Activated CD4-positive, alpha-beta T cell treated with anti-CD3 and anti-CD28 coated beads for 36 hours (primary cell): ENCODE measurements around the gene RHBDF1. TPM values are rescaled to one million over a fixed set of nuclear protein-coding genes. Genes with fewer than 3 reads are reported as not detected.
A peak's percentile ranks its signal among the peaks of the same experiment; 100 is the strongest.

ENCODE experiments used
- ATAC-seq: fragments of 200-7000 bp; cut with Tn5 transposase; one replicate; pipeline ENCODE4 v1.10.0; 2021; ENCODE audit warnings: mild to moderate bottlenecking, moderate library complexity
- CTCF ChIA-PET: fragments of 350-600 bp; sonication (Branson Sonifier 250); formaldehyde crosslinking; loops from one replicate; lab custom pipeline; 2021; ENCODE audit warnings: antibody characterized with exemption; lab: Charles Lee
- POLR2A ChIA-PET: fragments of 350-600 bp; sonication (Branson Sonifier 250); formaldehyde crosslinking; loops from one replicate; lab custom pipeline; 2021; ENCODE audit warnings: antibody characterized with exemption, inconsistent platforms; lab: Charles Lee
- DNase-seq: peaks from one replicate; pipeline ENCODE4 v3.0.0-alpha.2; 2020
- H3K27ac Mint-ChIP-seq: one replicate; pipeline ENCODE4 v1.8.0; 2021; ENCODE audit warnings: mixed read lengths
- H3K27me3 Mint-ChIP-seq: one replicate; pipeline ENCODE4 v1.8.0; 2021; ENCODE audit warnings: mixed read lengths
- H3K36me3 Mint-ChIP-seq: one replicate; pipeline ENCODE4 v1.8.0; 2021; ENCODE audit warnings: low read depth, mixed read lengths
- H3K4me1 Mint-ChIP-seq: one replicate; pipeline ENCODE4 v1.8.0; 2021; ENCODE audit warnings: mixed read lengths
- H3K4me3 Mint-ChIP-seq: one replicate; pipeline ENCODE4 v1.8.0; 2021; ENCODE audit warnings: mild to moderate bottlenecking, moderate library complexity, mixed read lengths
- H3K9me3 Mint-ChIP-seq: one replicate; pipeline ENCODE4 v1.8.0; 2021; ENCODE audit warnings: low read depth, mixed read lengths
- intact Hi-C, 2 experiments: fragments of 100-400 bp; cut with DNase I in 1 of 2; cut with micrococcal nuclease in 1 of 2; formaldehyde crosslinking; loops; one replicate each; pipeline versions ENCODE4 v1.14.2 to v1.15.1; 2022 to 2024; cut with DNase I, micrococcal nuclease
- total RNA-seq, 2 experiments: library from RNA; stranded (reverse); gene quantifications; one replicate each; pipeline ENCODE4 v1.2.3, GENCODE V29; 2021

The RHBDF1 gene
- total RNA-seq, 2 experiments from 2014 or later = 0.40 TPM; not detected in 1

- intact Hi-C loops = no loop called here
- no peaks in the 10 kb centered on the region for H3K9me3 Mint-ChIP-seq
- ChIA-PET CTCF (interaction anchor here (0.6 to 3.0 kb wide), 3 partner anchors 14 to 17 kb away, joined by 3 to 16 read pairs (median 3); no protein-coding TSS in a partner anchor), POLR2A (no interaction called here)
- ATAC-seq (no peak), DNase-seq (no peak)
- H3K4me1 Mint-ChIP-seq = peaks cover 40% of the 10 kb centered on the region
- H3K27ac Mint-ChIP-seq = no peak overlapping the region
- H3K27me3 Mint-ChIP-seq = no peaks in the 10 kb centered on the region
- no peak overlapping the region for H3K4me3 Mint-ChIP-seq
- H3K36me3 Mint-ChIP-seq = peaks cover 23% of the 10 kb centered on the region
Observed at GRCh38 chr16:83060-83603, 10.7 kb upstream of the RHBDF1 start.

- H3K4me3 Mint-ChIP-seq = peak overlapping the region; percentile 87
- H3K27ac Mint-ChIP-seq = peak overlapping the region; percentile 83
- ATAC-seq = no peak
- intact Hi-C loops = no loop called here
- H3K9me3 Mint-ChIP-seq = no peaks in the 10 kb centered on the region
- DNase-seq = no peak
- ChIA-PET CTCF (interaction anchor here (1.9 to 6.8 kb wide), 2 partner anchors 14 to 18 kb away, joined by 6 to 36 read pairs; no protein-coding TSS in a partner anchor), POLR2A (no interaction called here)
- peaks cover 43% of the 10 kb centered on the region for H3K4me1 Mint-ChIP-seq
- peaks cover 12% of the 10 kb centered on the region for H3K36me3 Mint-ChIP-seq
- H3K27me3 Mint-ChIP-seq = no peaks in the 10 kb centered on the region
Observed at GRCh38 chr16:79151-80054, 7.0 kb upstream of the RHBDF1 start.

- ChIA-PET POLR2A (interaction anchor here (1.5 kb wide), 1 partner anchor 13 kb away, joined by 6 read pairs; no protein-coding TSS in a partner anchor), CTCF (interaction anchor here (1.6 to 6.8 kb wide), 3 partner anchors 13 to 18 kb away, joined by 3 to 36 read pairs (median 6); no protein-coding TSS in a partner anchor)
- intact Hi-C loops = loop anchor here in 1 of 2 experiments (1.0 kb wide), 2 partner anchors 25 to 60 kb away; partner anchors contain the start of genes NPRL3, POLR3K and SNRNP25
- Mint-ChIP-seq H3K36me3 (peaks cover 6% of the 10 kb centered on the region), H3K4me3 (peak overlapping the region; percentile 87), H3K27ac (peak overlapping the region; percentile 83), H3K27me3 (peaks cover 3% of the 10 kb centered on the region), H3K4me1 (peaks cover 35% of the 10 kb centered on the region), H3K9me3 (no peaks in the 10 kb centered on the region)
- peak; percentile 39 for DNase-seq
- peak; percentile 11 for ATAC-seq
Observed at GRCh38 chr16:78444-79150, 6.2 kb upstream of the RHBDF1 start.

- intact Hi-C loops = loop anchor here in 1 of 2 experiments (1.0 kb wide), 2 partner anchors 25 to 60 kb away; partner anchors contain the start of genes NPRL3, POLR3K and SNRNP25
- POLR2A ChIA-PET = interaction anchor here (1.1 to 1.5 kb wide), 2 partner anchors 12 to 25 kb away, joined by 4 to 6 read pairs; partner anchors contain the start of gene POLR3K
- H3K27ac Mint-ChIP-seq = peak within 1 kb of the TSS; percentile 83
Observed at GRCh38 chr16:77807-78443, 5.5 kb upstream of the RHBDF1 start, which contains the start of gene MPG. MPG (plus strand) TSS chr16:78225; CDS start chr16:78310, 85 bp downstream.

GRCh38 chr16:77273-77806, 4.9 kb upstream of the RHBDF1 start:
- DNase-seq (peak; percentile 69), ATAC-seq (peak; percentile 33)
- intact Hi-C loops = no loop called here
- Mint-ChIP-seq H3K27ac (peak overlapping the region; percentile 42), H3K9me3 (no peaks in the 10 kb centered on the region), H3K4me3 (peak overlapping the region; percentile 87), H3K4me1 (peaks cover 29% of the 10 kb centered on the region), H3K36me3 (peaks cover 4% of the 10 kb centered on the region), H3K27me3 (peaks cover 12% of the 10 kb centered on the region)
- CTCF ChIA-PET = interaction anchor here (1.6 to 6.8 kb wide), 4 partner anchors 8 to 20 kb away, joined by 3 to 36 read pairs (median 17); no protein-coding TSS in a partner anchor
- POLR2A ChIA-PET = interaction anchor here (0.7 to 1.5 kb wide), 3 partner anchors 11 to 24 kb away, joined by 3 to 6 read pairs (median 4); partner anchors contain the start of gene POLR3K

More at GRCh38 chr16:77807-78443, 5.5 kb upstream of the RHBDF1 start, which contains the start of gene MPG:
- ATAC-seq (peak; percentile 87), DNase-seq (peak; percentile 91)
- peaks cover 10% of the 10 kb centered on the region for H3K27me3 Mint-ChIP-seq
- peak within 1 kb of the TSS; percentile 87 for H3K4me3 Mint-ChIP-seq
- H3K36me3 Mint-ChIP-seq = peaks cover 4% of the 10 kb centered on the region
- H3K4me1 Mint-ChIP-seq = peaks cover 30% of the 10 kb centered on the region
- H3K9me3 Mint-ChIP-seq = no peaks in the 10 kb centered on the region
- CTCF ChIA-PET = interaction anchor here (1.6 to 6.8 kb wide), 4 partner anchors 9 to 19 kb away, joined by 3 to 36 read pairs (median 17); no protein-coding TSS in a partner anchor

GRCh38 chr16:76535-77272, 4.3 kb upstream of the RHBDF1 start:
- peak; percentile 51 for DNase-seq
- H3K4me3 Mint-ChIP-seq = peak overlapping the region; percentile 87
- H3K9me3 Mint-ChIP-seq = no peaks in the 10 kb centered on the region
- POLR2A ChIA-PET = interaction anchor here (0.7 to 1.5 kb wide), 3 partner anchors 11 to 24 kb away, joined by 3 to 6 read pairs (median 4); partner anchors contain the start of gene POLR3K
- CTCF ChIA-PET = interaction anchor here (1.6 to 6.8 kb wide), 4 partner anchors 8 to 20 kb away, joined by 3 to 36 read pairs (median 17); no protein-coding TSS in a partner anchor
- ATAC-seq = no peak
- H3K4me1 Mint-ChIP-seq = peaks cover 29% of the 10 kb centered on the region
- peaks cover 13% of the 10 kb centered on the region for H3K27me3 Mint-ChIP-seq
- intact Hi-C loops = no loop called here
- no peak overlapping the region for H3K27ac Mint-ChIP-seq
- peaks cover 4% of the 10 kb centered on the region for H3K36me3 Mint-ChIP-seq

GRCh38 chr16:75580-76501, 3.4 kb upstream of the RHBDF1 start:
- POLR2A ChIA-PET = no interaction called here
- Mint-ChIP-seq H3K36me3 (peaks cover 4% of the 10 kb centered on the region), H3K4me3 (peak overlapping the region; percentile 87), H3K27ac (no peak overlapping the region), H3K27me3 (peaks cover 18% of the 10 kb centered on the region), H3K4me1 (peaks cover 29% of the 10 kb centered on the region), H3K9me3 (no peaks in the 10 kb centered on the region)
- ATAC-seq (no peak), DNase-seq (peak; percentile 28)
- CTCF ChIA-PET = interaction anchor here (0.7 to 6.8 kb wide), 6 partner anchors 7 to 112 kb away, joined by 4 to 36 read pairs (median 6); no protein-coding TSS in a partner anchor
- intact Hi-C loops = no loop called here

- H3K36me3 Mint-ChIP-seq = peaks cover 3% of the 10 kb centered on the region
Observed at GRCh38 chr16:74747-75334, 2.4 kb upstream of the RHBDF1 start.

More at GRCh38 chr16:74747-75334, 2.4 kb upstream of the RHBDF1 start:
- ChIA-PET POLR2A (no interaction called here), CTCF (interaction anchor here (0.7 to 6.8 kb wide), 5 partner anchors 9 to 113 kb away, joined by 4 to 36 read pairs (median 7); no protein-coding TSS in a partner anchor)
- Mint-ChIP-seq H3K27me3 (peaks cover 21% of the 10 kb centered on the region), H3K4me3 (no peak overlapping the region), H3K4me1 (peaks cover 28% of the 10 kb centered on the region), H3K27ac (no peak overlapping the region), H3K9me3 (no peaks in the 10 kb centered on the region)
- no peak for ATAC-seq
- no peak for DNase-seq
- intact Hi-C loops = no loop called here
